Testis (tissue), 2 donors: Measurements from ENCODE around the gene ADAMTS6.

Experiments
- POLR2A ChIP-seq: fragments of 450-650 bp; IDR thresholded peaks from one replicate; pipeline ENCODE4 v1.6.1; 2017; ENCODE audit warnings: antibody characterized with exemption, mild to moderate bottlenecking, moderate library complexity
- TF ChIP-seq, protein P1 (sequence below), 3 experiments: fragments of 450-650 bp in 2 of 3; fragments of 200-600 bp in 1 of 3; sonication (generic) in 1 of 3; IDR thresholded peaks; one replicate each; pipeline ENCODE4 v1.5.1; 2016 to 2019; ENCODE audit warnings: antibody characterized with exemption in 3 of 3, mild to moderate bottlenecking in 2 of 3, moderate library complexity in 1 of 3

DNA sequence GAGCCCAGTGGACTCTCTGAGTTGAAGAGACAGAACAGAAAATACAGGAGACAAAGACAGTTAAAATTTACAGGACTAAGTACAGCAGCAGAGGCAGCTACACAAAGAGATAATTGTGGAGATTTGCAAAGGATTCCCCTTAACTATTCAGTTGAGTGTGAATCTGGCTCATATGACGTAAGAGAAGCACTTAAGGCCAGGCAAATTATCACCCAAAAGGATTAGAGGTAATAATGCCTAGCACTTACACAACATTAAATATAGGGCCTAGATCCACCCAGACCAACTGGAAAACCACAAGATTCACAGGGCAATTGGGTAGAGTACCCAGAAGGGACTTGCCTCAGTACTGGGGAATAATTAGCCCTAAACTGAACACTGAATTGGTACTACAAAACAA, 41.3 kb downstream of the ADAMTS6 start:
- TF ChIP-seq POLR2A = no peak
- TF ChIP-seq, protein P1, sequence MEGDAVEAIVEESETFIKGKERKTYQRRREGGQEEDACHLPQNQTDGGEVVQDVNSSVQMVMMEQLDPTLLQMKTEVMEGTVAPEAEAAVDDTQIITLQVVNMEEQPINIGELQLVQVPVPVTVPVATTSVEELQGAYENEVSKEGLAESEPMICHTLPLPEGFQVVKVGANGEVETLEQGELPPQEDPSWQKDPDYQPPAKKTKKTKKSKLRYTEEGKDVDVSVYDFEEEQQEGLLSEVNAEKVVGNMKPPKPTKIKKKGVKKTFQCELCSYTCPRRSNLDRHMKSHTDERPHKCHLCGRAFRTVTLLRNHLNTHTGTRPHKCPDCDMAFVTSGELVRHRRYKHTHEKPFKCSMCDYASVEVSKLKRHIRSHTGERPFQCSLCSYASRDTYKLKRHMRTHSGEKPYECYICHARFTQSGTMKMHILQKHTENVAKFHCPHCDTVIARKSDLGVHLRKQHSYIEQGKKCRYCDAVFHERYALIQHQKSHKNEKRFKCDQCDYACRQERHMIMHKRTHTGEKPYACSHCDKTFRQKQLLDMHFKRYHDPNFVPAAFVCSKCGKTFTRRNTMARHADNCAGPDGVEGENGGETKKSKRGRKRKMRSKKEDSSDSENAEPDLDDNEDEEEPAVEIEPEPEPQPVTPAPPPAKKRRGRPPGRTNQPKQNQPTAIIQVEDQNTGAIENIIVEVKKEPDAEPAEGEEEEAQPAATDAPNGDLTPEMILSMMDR (IDR thresholded peaks at IDR 0.05) = no peak
